NCI-H446 treated with DMSO at 0.1 percent for 48 hours (cell line): ENCODE data around the gene CORO6.

ENCODE experiments used
- DNase-seq: peaks from one replicate; lab custom pipeline; 2025; lab: John Stamatoyannopoulos, UW

The CORO6 gene

GRCh38 chr17:29565643-29566472, 56.9 kb downstream of the CORO6 start:
- DNase-seq, result no peak
